ENCODE measurements around the gene APOBEC3A.
"Not testable (repeated sequence)": the region's sequence is repeated elsewhere in the genome, so short reads cannot be mapped to it uniquely, and the experiment has no call there.

APOBEC3A gene

DNA sequence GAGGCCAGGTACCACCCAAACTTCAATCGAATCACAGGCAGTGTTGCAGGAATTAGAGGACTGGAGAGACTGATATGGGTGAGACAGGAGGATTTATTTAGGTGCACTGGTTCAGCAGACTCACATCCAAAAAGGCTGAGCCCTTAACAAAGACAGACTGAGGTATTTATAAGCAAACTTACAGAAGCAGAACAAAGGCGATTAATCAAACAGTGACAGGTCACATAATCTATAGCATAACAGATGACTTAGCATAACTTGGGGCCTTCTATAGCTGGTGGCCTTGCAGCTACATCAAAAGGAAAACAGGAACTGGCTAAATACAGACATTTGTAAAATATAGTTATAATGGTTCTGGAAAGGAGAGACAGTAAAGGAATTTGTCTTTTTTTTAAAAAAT lies 26.8 kb downstream of the APOBEC3A start:
- DNase-seq, result no peak

DNA sequence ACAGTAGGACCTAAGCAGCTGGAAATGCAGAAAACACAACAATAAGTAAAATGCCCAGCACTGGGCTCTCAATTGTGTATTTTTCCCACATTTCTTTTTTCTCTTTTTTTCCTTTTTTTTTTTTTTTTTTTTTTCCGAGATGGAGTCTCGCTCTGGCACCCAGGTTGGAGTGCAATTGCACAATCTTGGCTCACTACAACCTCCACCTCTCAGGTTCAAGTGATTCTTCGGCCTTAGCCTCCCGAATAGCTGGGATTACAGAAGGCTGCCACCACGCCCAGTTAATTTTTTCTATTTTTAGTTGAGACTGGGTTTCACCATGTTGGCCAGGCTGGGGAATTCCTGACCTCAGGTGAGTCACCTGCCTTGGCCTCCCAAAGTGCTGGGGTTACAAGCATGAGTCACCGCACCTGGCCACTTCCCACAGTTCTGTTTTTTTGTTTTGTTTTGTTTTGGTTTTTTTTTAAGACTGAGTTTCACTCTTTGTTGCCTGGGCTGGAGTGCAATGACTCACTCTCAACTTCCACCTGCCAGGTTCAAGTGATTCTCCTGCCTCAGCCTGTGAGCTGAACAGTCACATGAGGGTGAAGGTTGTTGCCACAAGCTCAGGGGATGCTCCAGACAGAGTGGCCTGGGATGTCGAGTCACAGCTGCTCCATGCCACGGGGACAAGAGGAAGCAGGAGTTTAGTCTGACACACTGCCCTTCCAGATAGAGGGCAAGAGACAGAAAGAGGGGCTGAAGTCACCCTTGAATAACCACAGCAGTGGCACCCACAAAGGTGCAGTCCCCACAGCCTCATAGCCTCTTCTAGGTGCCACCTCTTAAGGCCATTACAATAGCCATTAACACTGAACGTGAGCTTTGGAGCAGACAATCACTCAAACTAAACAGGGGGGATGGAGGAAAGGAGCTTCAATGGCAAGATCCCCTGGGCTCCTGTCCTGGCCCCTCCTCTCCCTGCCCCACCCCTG lies 27.7 kb downstream of the APOBEC3A start:
- not testable (repeated sequence) for DNase-seq

GRCh38 chr22:38986629-38987028 lies 29.2 kb downstream of the APOBEC3A start:
- DNase-seq, result no peak

DNA sequence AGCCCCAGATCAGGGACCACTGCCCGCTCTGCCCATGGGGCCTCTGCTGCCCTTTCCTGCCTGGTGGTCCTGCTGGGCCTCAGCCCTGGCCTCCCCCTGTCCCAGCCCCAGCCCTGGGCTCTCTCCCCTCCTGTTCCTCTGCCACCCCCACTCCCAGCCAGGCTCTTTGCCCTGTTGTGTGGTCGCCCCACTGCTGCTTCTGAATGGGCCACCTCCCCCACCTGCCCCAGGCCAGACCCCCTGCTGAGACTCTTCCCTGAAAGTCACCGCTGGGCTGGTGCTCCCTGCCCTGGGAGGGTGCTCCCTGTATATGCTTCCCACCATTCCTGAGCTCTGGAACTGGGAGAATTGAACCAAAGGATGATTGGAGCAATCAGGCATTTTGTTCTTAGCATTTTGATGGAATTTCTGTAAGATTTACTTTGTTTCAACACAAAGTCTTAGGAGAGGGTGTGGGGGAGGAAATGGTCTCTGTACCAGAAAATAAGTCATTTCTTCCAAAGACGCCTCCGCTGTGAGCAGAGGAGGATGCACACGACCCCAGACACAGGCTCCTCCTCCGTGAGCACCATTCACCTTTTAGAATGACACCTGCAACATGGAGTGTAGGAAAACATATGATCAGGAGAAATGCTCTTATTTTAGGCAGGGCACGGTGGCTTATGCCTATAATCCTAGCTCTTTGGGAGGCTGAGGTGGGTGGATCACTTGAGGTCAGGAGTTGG lies 29.9 kb downstream of the APOBEC3A start:
- no peak for DNase-seq

- DNase-seq, result no peak
Measured at GRCh38 chr22:38989466-38989865, 32.1 kb downstream of the APOBEC3A start.

- peak; percentile 8 for DNase-seq
Measured at GRCh38 chr22:38992871-38993371, 35.5 kb downstream of the APOBEC3A start.

GRCh38 chr22:38996105-38996504 lies 38.7 kb downstream of the APOBEC3A start:
- DNase-seq, result no peak

DNA sequence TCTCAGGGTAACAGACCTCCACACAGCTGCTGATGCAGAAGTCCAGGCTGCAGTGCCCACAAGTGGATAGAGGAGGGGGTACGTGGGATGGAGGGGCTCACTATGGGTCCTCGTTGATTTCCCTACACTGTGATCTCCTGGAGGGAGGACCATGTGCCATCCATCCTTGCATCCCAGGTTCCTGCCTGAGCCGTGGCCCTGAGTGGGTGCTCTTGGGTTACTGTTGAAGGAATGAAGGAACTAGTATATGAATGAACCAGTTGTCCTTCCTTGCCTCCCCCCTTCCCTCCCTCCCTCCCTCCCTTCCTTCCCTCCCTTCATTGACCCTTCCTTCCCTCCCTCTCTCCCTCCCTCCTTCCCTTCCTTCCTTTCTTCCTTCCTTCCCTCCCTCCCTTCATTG lies 40.1 kb downstream of the APOBEC3A start:
- DNase-seq, result no peak

DNA sequence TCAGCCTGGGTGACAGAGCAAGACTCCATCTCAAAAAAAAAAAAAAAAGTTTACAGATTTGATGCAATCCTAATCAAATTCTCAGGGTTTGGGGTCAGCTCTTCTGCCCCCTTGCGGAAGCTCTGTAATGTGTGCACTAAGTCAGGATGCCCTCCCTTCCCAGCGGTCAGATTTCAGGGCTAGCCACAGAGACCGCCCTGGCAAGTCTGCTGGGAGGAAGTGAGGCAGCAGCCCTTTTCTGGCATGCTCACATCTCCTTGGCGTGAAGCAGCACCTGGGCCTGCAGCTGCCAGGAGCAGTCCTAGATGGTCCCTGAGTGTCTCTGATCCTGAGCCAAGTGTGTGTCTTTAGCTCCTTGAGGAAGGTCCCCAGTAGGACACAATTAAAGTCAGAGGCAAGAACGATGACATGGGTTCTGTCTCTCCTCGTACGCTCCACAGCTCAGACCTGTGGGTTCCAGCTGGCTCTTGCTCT lies 45.8 kb downstream of the APOBEC3A start:
- DNase-seq, result peak; percentile 2

- no peak for DNase-seq
Measured at GRCh38 chr22:39007177-39007576, 49.8 kb downstream of the APOBEC3A start.

GRCh38 chr22:39008271-39008850 lies 51.0 kb downstream of the APOBEC3A start:
- DNase-seq, result not testable (repeated sequence)

DNA sequence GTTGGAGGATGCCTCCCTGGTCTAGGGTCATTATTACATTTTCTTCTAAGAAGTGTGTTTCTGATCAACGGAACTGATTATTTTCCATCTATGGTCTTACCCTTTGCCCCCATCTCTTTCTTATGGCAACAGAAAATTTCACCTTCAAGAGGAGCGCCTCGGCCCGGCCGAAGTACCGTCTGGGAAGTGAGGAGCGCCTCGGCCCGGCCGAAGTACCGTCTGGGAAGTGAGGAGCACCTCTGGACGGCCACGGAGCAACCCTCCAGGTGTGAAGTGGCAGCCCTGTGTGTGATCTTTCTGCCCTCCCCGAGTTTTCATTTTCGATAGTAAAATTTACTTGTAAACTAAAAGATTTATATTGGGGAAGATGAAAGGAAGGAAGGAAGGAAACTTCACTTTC lies 53.5 kb downstream of the APOBEC3A start:
- no peak for DNase-seq

All from NCI-H774 (cell line).